ENCODE measurements around the gene ADAMTS2.

ADAMTS2 gene

GRCh38 chr5:179177711-179178575 is 167.3 kb downstream of the ADAMTS2 start:
- peak; percentile 20 for DNase-seq (ENCODE audit: low spot score)

GRCh38 chr5:179176571-179177230 is 168.6 kb downstream of the ADAMTS2 start:
- peak; percentile 52 for DNase-seq (ENCODE audit: low spot score)

GRCh38 chr5:179176166-179176565 is 169.1 kb downstream of the ADAMTS2 start:
- DNase-seq (ENCODE audit: low spot score): no peak

- no peak for DNase-seq (ENCODE audit: low spot score)
Measured at GRCh38 chr5:179171816-179172745, 173.2 kb downstream of the ADAMTS2 start.

GRCh38 chr5:179171251-179171815 is 173.9 kb downstream of the ADAMTS2 start:
- no peak for DNase-seq (ENCODE audit: low spot score)

- no peak for DNase-seq (ENCODE audit: low spot score)
Measured at GRCh38 chr5:179170606-179171005, 174.7 kb downstream of the ADAMTS2 start.

GRCh38 chr5:179169836-179170235 is 175.4 kb downstream of the ADAMTS2 start:
- no peak for DNase-seq (ENCODE audit: low spot score)

GRCh38 chr5:179168664-179169063 is 176.6 kb downstream of the ADAMTS2 start:
- no peak for DNase-seq (ENCODE audit: low spot score)

- DNase-seq (ENCODE audit: low spot score): no peak
Measured at GRCh38 chr5:179167871-179168451, 177.3 kb downstream of the ADAMTS2 start.

- peak; percentile 38 for DNase-seq (ENCODE audit: low spot score)
Measured at GRCh38 chr5:179166886-179167841, 178.1 kb downstream of the ADAMTS2 start.

GRCh38 chr5:179166171-179166885 is 178.9 kb downstream of the ADAMTS2 start:
- no peak for DNase-seq (ENCODE audit: low spot score)

- DNase-seq (ENCODE audit: low spot score): no peak
Measured at GRCh38 chr5:179165421-179166170, 179.7 kb downstream of the ADAMTS2 start.

GRCh38 chr5:179164331-179165311 is 180.6 kb downstream of the ADAMTS2 start:
- DNase-seq (ENCODE audit: low spot score): no peak

GRCh38 chr5:179163236-179164155 is 181.8 kb downstream of the ADAMTS2 start:
- DNase-seq (ENCODE audit: low spot score): no peak

GRCh38 chr5:179162351-179163235 is 182.7 kb downstream of the ADAMTS2 start:
- DNase-seq (ENCODE audit: low spot score): no peak

GRCh38 chr5:179161901-179162300 is 183.4 kb downstream of the ADAMTS2 start:
- no peak for DNase-seq (ENCODE audit: low spot score)
